A673 (cell line): ENCODE data around the gene PRAMEF20.

ENCODE experiments used
- EZH2 ChIP-seq: fragments of 200-600 bp; sonication (generic); IDR thresholded peaks from 2 replicates; pipeline ENCODE4 v1.6.1; 2017; ENCODE audit warnings: borderline replicate concordance, low read depth, mild to moderate bottlenecking, mixed read lengths, antibody characterized with exemption, low read length; ENCODE audit not compliant: poor library complexity, severe bottlenecking
- TF ChIP-seq, protein P1 (sequence below): fragments of 300-800, 200-600 bp; sonication (generic); conservative IDR thresholded peaks from 2 replicates; pipeline ENCODE4 v1.5.1; 2017; ENCODE audit warnings: low read depth, mild to moderate bottlenecking, antibody characterized with exemption, low read length, moderate library complexity, mixed read lengths

DNA sequence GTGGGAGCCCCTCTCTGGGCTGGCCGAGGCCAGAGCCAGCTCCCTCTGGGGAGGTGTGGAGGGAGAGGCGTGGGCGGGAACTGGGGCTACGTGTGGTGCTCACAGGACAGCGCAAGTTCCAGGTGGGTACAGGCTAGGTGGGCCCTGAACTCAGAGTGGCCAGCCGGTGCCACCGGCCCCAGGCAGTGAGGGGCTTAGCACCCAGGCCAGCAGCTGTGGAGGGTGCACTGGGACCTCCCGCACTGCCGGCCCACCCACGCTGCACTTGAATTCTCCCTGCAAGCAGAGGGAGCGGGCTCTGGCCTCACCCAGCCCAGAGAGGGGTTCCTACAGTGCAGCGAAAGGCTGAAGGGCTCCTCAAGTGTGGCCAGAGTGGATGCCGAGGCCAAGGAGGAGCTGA is 20.2 kb downstream of the PRAMEF20 start:
- TF ChIP-seq EZH2 = no peak
- TF ChIP-seq, protein P1, sequence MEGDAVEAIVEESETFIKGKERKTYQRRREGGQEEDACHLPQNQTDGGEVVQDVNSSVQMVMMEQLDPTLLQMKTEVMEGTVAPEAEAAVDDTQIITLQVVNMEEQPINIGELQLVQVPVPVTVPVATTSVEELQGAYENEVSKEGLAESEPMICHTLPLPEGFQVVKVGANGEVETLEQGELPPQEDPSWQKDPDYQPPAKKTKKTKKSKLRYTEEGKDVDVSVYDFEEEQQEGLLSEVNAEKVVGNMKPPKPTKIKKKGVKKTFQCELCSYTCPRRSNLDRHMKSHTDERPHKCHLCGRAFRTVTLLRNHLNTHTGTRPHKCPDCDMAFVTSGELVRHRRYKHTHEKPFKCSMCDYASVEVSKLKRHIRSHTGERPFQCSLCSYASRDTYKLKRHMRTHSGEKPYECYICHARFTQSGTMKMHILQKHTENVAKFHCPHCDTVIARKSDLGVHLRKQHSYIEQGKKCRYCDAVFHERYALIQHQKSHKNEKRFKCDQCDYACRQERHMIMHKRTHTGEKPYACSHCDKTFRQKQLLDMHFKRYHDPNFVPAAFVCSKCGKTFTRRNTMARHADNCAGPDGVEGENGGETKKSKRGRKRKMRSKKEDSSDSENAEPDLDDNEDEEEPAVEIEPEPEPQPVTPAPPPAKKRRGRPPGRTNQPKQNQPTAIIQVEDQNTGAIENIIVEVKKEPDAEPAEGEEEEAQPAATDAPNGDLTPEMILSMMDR = no peak
